H1 (cell line): ENCODE results near the gene STRN. TPM values are rescaled to one million over a fixed set of nuclear protein-coding genes. Genes with fewer than 3 reads are reported as not detected.

Experiments used
- BCL11A ChIP-seq, 2 experiments: IDR thresholded peaks; one replicate each; pipeline ENCODE4 v1.6.1; 2011; ENCODE audit warnings: low read depth in 2 of 2, low read length in 2 of 2, mild to moderate bottlenecking in 2 of 2
- CBX8 ChIP-seq: fragments of 300-800, 300-1000 bp; sonication (generic); IDR thresholded peaks from 2 replicates; pipeline ENCODE4 v1.7.1; 2016; ENCODE audit warnings: low read depth, low read length, borderline replicate concordance
- CEBPB ChIP-seq: IDR thresholded peaks from 2 replicates; pipeline ENCODE4 v1.6.1; 2012; ENCODE audit warnings: low read depth, low read length
- CHD7 ChIP-seq: fragments of 300-600 bp; sonication (generic); IDR thresholded peaks from 2 replicates; pipeline ENCODE4 v1.7.1; 2012; ENCODE audit warnings: low read length, moderate library complexity, mild to moderate bottlenecking, inconsistent platforms; ENCODE audit not compliant: insufficient replicate concordance
- GABPA ChIP-seq: IDR thresholded peaks from 2 replicates; pipeline ENCODE4 v1.6.1; 2011; ENCODE audit warnings: mild to moderate bottlenecking, low read length, moderate library complexity, borderline replicate concordance; ENCODE audit not compliant: insufficient read depth
- NRF1 ChIP-seq: IDR thresholded peaks from 2 replicates; pipeline ENCODE4 v1.6.1; 2011; ENCODE audit warnings: mild to moderate bottlenecking, low read depth, low read length, improper control_type of control experiment
- SUZ12 ChIP-seq: fragments of 200-600 bp; sonication (generic); IDR thresholded peaks from 2 replicates; pipeline ENCODE4 v1.6.1; 2012; ENCODE audit warnings: mild to moderate bottlenecking, inconsistent platforms, low read length, moderate library complexity, mixed read lengths
- polyA plus RNA-seq, 7 experiments: library from polyadenylated mRNA; depleted of rRNA in 3 of 7; stranded (reverse) in 5 of 7; unstranded in 2 of 7; fragments of >200 nt in 5 of 7; fragments of 200-250 nt in 2 of 7; gene quantifications; 1 replicate in 5 of 7; 2 replicates in 1 of 7; 4 replicates in 1 of 7; pipeline versions ENCODE4 v1.2.1 to v1.2.3, GENCODE V29; 2011 to 2013; ENCODE audit warnings: missing spikeins in 2 of 7, mixed read lengths in 2 of 7
- total RNA-seq: library from RNA; stranded (reverse); fragmentation: NEBNext Ultra II Directional; extraction: Animal tissue kit (Norgen Biotek cat#: 25700); gene quantifications from 2 replicates; pipeline ENCODE4 v1.2.1, GENCODE V29; 2021

The STRN gene
- total and polyA plus RNA-seq, 2 of the 8 experiments (the other 6 are each of a cell fraction or from before 2014, with no cell fraction given) = 8.3 to 47.0 TPM

- no peak for TF ChIP-seq CHD7
- no peak for TF ChIP-seq CBX8
- TF ChIP-seq BCL11A (IDR thresholded peaks at IDR 0.05; ENCODE audit: low read depth in 2 of 2, low read length in 2 of 2) = no peak
- no peak for TF ChIP-seq CEBPB
- no peak for TF ChIP-seq SUZ12
- TF ChIP-seq GABPA = no peak
- TF ChIP-seq NRF1 = no peak
Observed at GRCh38 chr2:36921984-36922383, 44.4 kb downstream of the STRN start (continued).
